Activated naive CD4-positive, alpha-beta T cell treated with anti-CD3 and anti-CD28 coated beads, Interleukin-2, amount 50 U/mL, for 24 hours (primary cell): ENCODE data around the gene HRAS.
A peak's percentile ranks its signal among the peaks of the same experiment; 100 is the strongest.
"Not testable (repeated sequence)": the region's sequence is repeated elsewhere in the genome, so short reads cannot be mapped to it uniquely, and the experiment has no call there.

ENCODE experiments used
- H3K27ac Mint-ChIP-seq: one replicate; pipeline ENCODE4 v1.8.0; 2021; ENCODE audit warnings: mild to moderate bottlenecking, mixed read lengths
- H3K27me3 Mint-ChIP-seq: one replicate; pipeline ENCODE4 v1.8.0; 2021; ENCODE audit warnings: mixed read lengths
- H3K36me3 Mint-ChIP-seq: one replicate; pipeline ENCODE4 v1.8.0; 2021; ENCODE audit warnings: mixed read lengths
- H3K4me1 Mint-ChIP-seq: one replicate; pipeline ENCODE4 v1.8.0; 2021; ENCODE audit warnings: mixed read lengths
- H3K4me3 Mint-ChIP-seq: one replicate; pipeline ENCODE4 v1.8.0; 2021; ENCODE audit warnings: mild to moderate bottlenecking, mixed read lengths
- H3K9me3 Mint-ChIP-seq: one replicate; pipeline ENCODE4 v1.8.0; 2021; ENCODE audit warnings: mixed read lengths

Gene HRAS

DNA sequence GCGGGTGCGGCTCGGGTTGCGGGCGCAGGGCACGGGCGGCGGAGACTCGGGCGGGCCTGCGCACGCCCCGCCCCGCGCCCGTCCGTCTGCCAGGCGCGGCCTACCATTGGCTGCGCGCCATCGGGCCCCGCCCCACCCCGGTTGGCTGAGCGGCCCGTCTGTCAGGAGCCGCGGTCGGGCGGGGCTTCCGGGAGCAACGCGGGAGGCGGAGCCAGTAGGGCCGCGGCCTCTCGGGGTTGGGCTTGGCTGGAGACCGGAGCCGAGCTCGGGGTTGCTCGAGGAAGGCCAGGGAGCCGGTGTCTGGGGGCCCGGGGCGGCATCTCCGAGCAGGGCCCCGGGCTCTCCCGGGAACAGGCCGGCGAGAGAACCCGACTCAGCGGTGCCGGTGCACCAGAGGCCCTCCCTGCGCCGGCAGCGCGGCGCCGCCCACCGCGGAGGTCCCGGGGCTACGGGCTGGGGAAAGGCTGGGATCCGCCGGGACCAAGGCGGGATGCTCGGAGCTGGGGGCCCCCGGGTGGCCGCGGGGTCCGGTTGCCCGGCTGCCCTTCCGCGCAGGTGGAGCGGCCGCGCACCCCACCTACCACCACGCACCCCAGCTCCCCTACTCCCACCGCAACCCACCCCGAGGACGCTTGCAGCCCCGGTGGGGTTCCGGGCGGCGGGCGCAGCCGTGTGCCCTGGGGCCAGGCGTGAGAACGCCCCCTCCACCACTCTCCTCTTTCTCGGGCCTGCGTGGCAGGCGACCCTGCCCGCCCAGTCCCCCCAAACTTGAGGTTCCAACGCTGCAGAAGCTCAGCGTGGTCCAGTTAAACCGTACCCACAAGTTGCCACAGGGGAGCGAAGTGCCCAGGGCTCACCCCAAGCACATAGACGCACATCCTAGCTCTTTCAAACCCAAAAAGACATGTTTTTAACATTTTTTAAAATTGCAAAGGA, at the start of gene HRAS:
Gene HRAS (minus strand): TSS at position 58 of the 936 bp plus-strand sequence.
- no peaks in the 10 kb centered on the region for H3K9me3 Mint-ChIP-seq
- no peaks in the 10 kb centered on the region for H3K27me3 Mint-ChIP-seq
- H3K4me1 Mint-ChIP-seq: peaks cover 3% of the 10 kb centered on the region
- peak within 1 kb of the TSS; percentile 90 for H3K27ac Mint-ChIP-seq
- H3K4me3 Mint-ChIP-seq: peak within 1 kb of the TSS; percentile 96
- H3K36me3 Mint-ChIP-seq: no peaks in the 10 kb centered on the region

DNA sequence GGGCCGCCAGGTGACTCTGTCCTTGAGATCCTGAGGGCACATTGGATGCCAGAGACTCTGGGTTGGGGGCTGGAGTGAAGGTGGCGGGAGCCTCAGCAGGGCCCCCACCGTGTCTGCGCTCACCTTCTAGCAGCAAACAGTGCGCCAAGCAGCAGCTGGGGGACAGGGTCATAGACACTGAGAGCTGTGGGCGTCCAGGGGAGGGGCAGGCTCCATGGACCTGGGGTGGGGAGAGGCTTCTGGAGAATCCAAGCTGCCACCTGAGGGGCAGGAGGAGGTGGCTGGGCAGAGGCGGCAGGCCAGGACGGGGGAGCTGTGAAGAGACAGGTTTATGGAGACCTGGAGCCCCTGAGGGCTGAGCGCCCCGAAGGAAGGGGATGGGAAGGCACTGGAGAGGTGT, 48.9 kb upstream of the HRAS start:
- Mint-ChIP-seq H3K4me1 (peaks cover 48% of the 10 kb centered on the region), H3K9me3 (no peaks in the 10 kb centered on the region), H3K27me3 (no peaks in the 10 kb centered on the region), H3K36me3 (peaks cover 9% of the 10 kb centered on the region), H3K4me3 (no peak overlapping the region), H3K27ac (no peak overlapping the region)

DNA sequence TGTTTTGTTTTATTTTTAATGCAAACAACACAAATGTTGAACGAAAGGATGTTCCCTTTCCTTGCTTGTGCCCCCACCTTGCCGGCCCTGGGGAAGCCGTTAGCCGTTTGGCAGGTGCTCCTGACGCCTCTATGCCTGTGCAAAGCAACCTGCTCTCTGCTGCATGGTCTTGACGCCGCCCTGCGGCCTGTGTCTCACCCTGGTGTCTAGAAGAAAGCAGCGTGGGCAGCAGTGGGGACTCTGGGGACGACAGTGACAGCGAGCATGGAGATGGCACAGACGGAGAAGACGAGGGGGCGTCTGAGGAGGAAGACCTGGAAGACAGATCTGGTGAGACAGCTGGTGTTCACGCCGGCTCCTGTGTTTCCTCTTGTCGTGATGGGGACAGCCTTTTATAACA, 46.4 kb upstream of the HRAS start:
- Mint-ChIP-seq H3K4me1 (peaks cover 49% of the 10 kb centered on the region), H3K4me3 (no peak overlapping the region), H3K27me3 (no peaks in the 10 kb centered on the region), H3K27ac (no peak overlapping the region), H3K36me3 (peaks cover 2% of the 10 kb centered on the region), H3K9me3 (no peaks in the 10 kb centered on the region)

DNA sequence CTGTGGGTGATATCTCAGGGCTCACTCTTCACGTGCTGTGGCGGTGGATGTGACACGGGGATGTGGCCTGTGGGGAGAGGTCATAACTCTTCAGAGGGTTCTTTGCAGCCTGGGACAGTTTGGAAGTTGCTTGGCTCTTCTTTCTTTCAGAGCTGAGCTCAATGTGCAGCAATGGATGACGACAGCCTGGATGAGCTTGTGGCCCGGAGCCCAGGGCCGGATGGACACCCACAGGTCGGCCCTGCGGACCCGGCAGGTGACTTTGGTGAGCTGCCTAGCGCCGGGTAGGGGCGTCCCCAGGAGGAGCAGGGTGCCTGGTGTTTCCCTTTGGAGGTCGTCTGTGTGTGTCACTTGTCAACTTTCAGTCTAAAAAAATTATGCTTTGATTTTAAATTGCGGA, 46.0 kb upstream of the HRAS start:
- no peak overlapping the region for H3K27ac Mint-ChIP-seq

DNA sequence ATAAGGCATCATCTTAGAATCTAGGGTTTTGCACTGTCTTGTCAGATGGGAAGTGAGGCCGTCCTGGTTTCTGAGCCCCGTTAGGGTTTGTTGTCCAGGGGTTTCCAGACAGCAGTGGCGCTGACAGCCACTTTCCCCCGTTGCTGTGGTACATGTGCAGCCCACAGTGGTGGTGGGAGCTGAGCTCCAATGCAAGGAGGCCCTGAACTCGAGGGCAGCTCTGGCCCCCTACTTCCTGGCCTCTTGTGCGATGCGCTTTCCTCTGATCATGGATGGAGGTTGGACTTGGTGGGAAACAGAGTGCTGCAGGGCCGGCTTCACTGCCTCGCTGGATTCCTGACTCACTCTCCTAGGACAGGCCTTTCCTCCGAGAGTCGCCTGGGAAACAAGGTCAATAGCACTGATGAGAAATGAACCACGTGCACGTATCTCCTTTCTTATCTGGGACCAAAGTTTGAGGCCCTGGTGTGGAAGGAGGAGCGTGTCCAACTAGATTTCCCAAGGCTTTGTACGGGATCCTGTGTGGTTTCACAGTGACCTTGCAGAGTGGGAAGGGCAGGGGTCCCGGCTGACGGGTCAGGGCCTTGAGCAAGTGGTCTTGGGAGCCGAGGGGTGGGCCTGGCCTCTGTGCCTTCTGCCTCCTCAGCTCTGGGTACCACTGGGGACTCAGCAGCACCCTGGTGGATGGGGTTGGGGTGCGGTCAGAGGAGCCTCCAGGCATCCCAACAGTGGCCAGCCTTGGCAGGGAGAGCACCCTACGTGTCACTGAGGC, 44.6 kb upstream of the HRAS start:
- Mint-ChIP-seq H3K36me3 (no peaks in the 10 kb centered on the region), H3K4me3 (peak overlapping the region; percentile 49), H3K4me1 (peaks cover 45% of the 10 kb centered on the region), H3K27ac (peak overlapping the region; percentile 25), H3K27me3 (no peaks in the 10 kb centered on the region), H3K9me3 (no peaks in the 10 kb centered on the region)

More for the DNA sequence above, 46.0 kb upstream of the HRAS start:
- Mint-ChIP-seq H3K36me3 (peaks cover 2% of the 10 kb centered on the region), H3K9me3 (no peaks in the 10 kb centered on the region), H3K4me3 (no peak overlapping the region), H3K4me1 (peaks cover 47% of the 10 kb centered on the region), H3K27me3 (no peaks in the 10 kb centered on the region)

DNA sequence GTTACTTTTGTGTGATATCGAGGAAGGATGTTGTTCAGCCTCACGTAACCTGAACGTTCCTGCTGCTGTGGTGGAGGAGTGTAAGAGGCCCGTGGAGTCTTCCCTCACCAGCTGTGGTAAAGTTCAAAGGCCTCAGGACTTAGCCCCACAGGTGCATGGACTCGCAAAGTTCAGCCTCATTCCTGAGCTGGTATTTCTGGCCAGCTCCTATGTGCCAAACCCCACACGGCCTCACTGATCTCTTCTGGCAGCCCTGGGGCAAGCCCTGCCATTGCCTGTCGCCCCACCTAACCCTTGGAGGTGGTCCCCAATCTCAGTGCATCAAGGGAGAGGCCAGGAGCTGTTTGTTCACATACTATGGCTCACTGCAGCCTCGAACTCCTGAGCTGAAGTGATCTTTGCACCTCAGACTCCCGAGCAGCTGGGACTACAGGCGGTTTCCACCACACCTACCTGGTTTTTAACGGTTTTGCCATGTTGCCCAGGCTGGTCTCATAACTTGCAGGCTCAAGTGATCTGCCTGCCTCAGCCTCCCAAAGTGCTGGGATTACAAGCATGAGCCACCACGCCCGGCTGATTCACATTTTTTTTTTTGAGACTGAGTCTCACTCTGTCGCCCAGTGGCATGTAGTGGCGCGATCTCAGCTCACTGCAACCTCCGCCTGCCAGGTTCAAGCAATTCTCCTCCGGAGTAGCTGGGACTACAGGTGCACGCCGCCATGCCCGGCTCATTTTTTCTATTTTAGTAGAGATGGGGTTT, 43.1 kb upstream of the HRAS start:
- no peaks in the 10 kb centered on the region for H3K36me3 Mint-ChIP-seq
- peaks cover 57% of the 10 kb centered on the region for H3K4me1 Mint-ChIP-seq
- H3K27ac Mint-ChIP-seq: peak overlapping the region; percentile 59
- no peaks in the 10 kb centered on the region for H3K27me3 Mint-ChIP-seq
- peak overlapping the region; percentile 93 for H3K4me3 Mint-ChIP-seq
- H3K9me3 Mint-ChIP-seq: no peaks in the 10 kb centered on the region

DNA sequence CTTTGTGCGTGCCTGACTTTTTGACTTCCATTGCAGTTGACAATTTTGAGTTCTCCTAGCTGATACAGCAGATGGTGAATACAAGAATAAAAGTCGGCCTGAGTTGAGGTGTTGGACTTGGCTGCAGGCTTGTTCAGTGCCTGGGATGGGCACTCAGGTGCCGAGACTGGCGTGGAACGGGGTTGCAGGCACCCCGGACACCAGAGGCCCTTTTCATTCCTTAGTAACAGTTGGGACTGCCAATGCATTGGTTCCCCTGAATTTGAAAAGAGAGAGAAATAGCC, 42.2 kb upstream of the HRAS start:
- Mint-ChIP-seq H3K4me3 (peak overlapping the region; percentile 93), H3K36me3 (no peaks in the 10 kb centered on the region), H3K27ac (peak overlapping the region; percentile 87), H3K9me3 (no peaks in the 10 kb centered on the region), H3K4me1 (peaks cover 57% of the 10 kb centered on the region), H3K27me3 (no peaks in the 10 kb centered on the region)

DNA sequence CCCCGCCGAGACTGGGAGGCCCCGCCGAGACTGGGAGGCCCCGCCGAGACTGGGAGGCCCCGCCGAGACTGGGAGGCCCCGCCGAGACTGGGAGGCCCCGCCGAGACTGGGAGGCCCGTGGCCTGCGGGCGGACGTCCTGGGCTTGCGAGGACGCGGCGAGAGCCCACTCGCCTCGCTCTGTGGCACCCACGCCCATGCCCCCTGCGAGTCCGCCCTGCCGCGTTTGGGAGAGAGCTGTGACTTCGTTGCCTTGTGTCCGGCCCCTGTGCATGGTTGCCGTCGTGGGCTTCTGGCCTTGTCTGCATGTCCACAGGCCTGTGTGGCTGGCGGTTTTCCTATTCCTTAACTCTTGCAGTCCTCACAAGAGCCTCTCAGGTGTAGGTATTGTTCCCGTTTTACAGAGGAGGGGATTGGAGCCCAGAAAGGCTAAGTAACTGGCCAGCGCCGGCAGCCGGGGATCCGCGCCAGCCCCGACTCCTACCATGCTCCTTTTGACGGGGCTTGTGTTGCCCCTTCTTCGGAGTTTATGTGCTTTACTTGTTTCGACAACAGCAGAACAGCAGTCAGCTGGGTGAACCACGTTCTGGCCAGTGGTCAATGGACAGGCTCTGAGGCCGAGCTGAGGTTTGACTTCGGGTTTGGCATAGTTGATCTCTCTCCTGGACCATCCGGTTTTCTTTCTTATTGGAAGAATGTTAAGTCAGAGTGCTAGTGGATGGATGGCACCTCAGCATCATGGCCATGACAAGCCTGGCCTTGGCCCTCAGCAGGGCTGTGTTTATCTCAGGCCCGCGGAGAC, 41.6 kb upstream of the HRAS start:
- Mint-ChIP-seq H3K36me3 (no peaks in the 10 kb centered on the region), H3K4me1 (peaks cover 57% of the 10 kb centered on the region)

DNA sequence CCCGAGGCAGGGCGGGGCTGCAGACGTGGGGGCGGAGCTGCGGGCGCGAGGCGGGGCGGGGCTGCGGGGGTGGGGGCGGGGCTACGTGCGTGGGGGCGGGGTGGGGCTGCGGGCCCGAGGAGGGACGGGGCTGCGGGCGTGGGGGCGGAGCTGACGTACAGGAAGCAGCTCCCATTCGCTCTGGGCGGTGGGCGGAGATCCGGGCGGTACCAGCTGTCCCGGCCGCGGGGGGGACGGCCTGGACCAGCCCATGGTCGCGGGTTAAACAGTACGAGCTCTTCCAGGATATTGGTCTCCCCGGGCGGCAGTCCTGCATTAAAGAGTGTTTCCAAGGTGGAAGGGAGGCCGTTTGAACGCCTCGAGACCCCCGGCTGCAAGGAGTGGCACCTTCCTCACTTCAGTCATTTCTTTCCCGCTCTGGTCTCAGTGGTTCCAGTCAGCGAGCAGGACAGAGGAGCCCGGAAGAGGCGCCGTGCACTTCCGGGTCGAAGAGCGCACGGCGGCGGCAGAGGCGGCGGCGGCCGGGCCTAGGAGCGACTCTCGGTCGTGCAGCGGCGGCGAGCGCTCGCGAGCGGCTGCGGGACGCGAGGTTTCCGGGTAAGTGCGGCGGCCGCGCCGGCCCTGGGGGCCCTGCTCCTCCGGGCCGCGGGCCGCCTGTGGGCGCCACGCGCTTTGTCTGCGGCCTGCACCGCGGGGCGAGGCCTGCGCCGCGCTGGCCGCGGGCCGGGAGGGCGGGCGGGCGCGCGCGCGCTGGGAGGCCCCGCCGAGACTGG, 40.8 kb upstream of the HRAS start, which contains the start of gene PHRF1:
Gene PHRF1 (plus strand): TSS at position 475 of the 773 bp plus-strand sequence. CDS start 5,043 bp downstream, outside the sequence.
- Mint-ChIP-seq H3K9me3 (no peaks in the 10 kb centered on the region), H3K36me3 (no peaks in the 10 kb centered on the region), H3K27ac (peak within 1 kb of the TSS; percentile 96), H3K4me1 (peaks cover 48% of the 10 kb centered on the region), H3K27me3 (no peaks in the 10 kb centered on the region), H3K4me3 (peak within 1 kb of the TSS; percentile 93)

More for the DNA sequence above, 41.6 kb upstream of the HRAS start:
- Mint-ChIP-seq H3K27me3 (no peaks in the 10 kb centered on the region), H3K9me3 (no peaks in the 10 kb centered on the region), H3K27ac (peak overlapping the region; percentile 87), H3K4me3 (peak overlapping the region; percentile 93)

DNA sequence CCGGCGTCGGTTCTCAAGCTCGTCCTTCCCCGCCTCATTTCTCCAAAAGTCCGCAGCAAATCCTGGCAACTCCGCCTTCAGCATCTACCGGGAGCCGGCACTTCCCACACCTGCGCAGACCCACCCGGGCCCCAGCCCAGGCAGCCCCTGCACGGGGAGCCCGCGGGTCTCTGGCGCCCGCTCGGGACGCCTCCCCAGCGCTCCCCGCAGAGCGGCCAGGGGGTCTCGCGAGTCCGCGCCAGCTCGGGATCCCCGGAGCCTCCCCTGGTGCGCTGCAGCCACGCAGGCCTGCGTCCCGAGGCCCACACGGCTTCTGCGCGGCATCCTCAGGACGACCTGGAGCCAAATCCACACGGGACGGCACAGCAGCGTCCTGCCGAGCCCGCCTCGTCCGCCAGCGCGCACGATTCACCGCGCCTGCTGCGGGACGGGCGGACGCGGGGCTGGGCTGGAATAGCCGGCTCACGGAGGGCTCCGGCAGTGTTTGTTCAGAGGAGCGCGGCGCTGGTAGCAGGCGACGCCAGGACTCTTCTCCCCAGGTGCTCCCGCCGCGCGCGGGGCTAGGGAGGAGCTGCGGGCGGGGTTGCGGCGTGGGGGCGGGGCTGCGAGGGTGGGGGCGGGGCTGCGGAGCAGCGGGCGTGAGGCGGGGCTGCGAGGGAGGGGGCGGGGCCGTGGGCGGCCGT, 40.1 kb upstream of the HRAS start:
- H3K4me3 Mint-ChIP-seq: peak overlapping the region; percentile 84
- H3K9me3 Mint-ChIP-seq: no peaks in the 10 kb centered on the region
- peak overlapping the region; percentile 83 for H3K27ac Mint-ChIP-seq
- H3K4me1 Mint-ChIP-seq: peaks cover 45% of the 10 kb centered on the region
- no peaks in the 10 kb centered on the region for H3K36me3 Mint-ChIP-seq
- no peaks in the 10 kb centered on the region for H3K27me3 Mint-ChIP-seq

DNA sequence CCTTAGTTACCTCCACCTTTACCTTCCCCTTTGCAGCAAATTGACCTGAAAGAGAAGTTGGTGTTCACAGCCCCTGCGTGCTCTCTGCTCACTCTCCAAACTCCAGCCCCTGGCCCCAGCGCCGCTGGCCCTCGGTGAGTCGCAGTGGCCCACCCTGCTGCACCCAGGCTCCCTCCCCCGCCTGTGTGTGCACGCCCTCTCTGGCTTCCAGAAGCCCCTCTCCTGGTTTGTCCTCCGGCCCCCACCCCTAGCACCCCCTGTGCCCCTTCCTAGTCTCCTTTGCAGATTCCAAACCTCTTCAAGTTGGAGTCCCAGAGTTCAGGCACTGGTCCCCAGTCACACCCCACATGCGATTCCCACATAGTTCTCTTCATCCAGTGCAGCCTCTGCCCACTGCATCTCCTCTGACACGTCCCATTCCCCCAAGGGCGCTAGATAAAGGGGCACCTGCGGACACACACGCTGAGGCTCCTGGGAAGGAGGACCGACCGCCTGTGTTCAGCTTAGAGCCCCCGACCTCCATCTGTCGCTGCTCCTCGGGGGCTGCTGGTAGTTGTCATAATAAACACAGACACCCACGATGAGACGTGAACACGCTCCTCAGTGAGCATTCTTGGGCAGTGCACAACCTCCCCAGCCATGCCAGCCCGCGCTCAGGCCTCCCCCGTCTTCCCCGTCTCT, 39.4 kb upstream of the HRAS start:
- Mint-ChIP-seq H3K36me3 (no peaks in the 10 kb centered on the region), H3K27ac (peak overlapping the region; percentile 83), H3K4me3 (peak overlapping the region; percentile 84), H3K27me3 (no peaks in the 10 kb centered on the region), H3K9me3 (no peaks in the 10 kb centered on the region), H3K4me1 (peaks cover 39% of the 10 kb centered on the region)

DNA sequence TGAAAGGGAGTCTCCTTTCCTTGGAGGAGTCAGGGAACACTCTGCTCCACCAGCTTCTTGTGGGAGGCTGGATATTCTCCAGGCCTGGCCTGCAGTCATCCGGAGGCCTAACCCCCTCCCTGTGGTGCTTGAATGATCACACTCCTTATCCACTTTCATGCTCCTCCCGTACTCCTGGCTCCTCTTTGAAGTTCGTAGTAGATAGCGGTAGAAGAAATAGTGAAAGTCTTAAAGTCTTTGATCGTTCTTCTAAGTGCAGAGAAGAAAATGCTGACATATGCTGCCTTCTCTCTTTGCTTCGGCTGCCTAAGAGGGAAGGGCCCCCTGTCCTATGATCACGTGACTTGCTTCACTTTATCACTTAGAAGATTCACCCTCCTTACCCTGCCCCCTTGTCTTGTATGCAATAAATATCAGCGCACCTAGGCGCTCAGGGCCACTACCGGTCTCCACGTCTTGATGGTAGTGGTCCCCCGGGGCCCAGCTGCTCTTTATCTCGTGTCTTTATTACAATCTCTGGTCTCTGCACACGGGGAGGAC, 38.7 kb upstream of the HRAS start:
- not testable (repeated sequence) for H3K36me3 Mint-ChIP-seq, H3K27me3 Mint-ChIP-seq, H3K9me3 Mint-ChIP-seq
- Mint-ChIP-seq H3K27ac (peak overlapping the region; percentile 41), H3K4me1 (peaks cover 32% of the 10 kb centered on the region), H3K4me3 (peak overlapping the region; percentile 84)

DNA sequence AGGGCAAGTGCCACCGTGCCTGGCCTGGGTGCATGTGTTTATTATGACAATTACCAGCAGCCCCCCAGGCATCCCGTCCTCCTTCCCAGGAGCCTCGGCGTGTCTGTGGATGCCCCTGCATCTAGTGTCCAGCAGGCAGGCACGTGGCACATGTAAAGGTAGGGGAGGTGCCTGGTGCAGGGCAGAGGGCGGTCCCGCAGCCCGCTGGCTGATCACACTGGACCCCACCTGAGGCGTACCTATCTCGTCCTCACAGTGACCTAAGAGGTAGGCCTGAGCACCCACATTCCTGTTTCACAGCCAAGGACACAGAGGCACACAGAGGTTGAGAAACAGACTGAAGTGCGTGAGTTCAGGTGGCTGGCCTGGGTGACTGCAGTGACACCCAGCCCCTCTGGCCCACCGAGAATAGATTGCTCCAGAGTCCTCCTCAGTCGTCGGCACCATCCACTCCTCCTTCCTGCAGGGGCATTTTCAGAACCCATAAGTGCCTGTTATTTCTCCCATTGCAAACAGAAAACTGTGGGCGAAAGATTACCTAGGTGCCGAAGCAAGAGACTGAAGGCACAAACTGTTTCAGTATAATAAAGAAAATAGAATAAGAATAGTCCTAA, 37.9 kb upstream of the HRAS start:
- Mint-ChIP-seq H3K27me3 (no peaks in the 10 kb centered on the region), H3K36me3 (no peaks in the 10 kb centered on the region), H3K4me3 (no peak overlapping the region), H3K4me1 (peaks cover 24% of the 10 kb centered on the region), H3K9me3 (no peaks in the 10 kb centered on the region), H3K27ac (no peak overlapping the region)
